IMR-90 (cell line): ENCODE data around the gene TMEM97. TPM values are rescaled to one million over a fixed set of nuclear protein-coding genes. Genes with fewer than 3 reads are reported as not detected.
A peak's percentile ranks its signal among the peaks of the same experiment; 100 is the strongest.

Experiments
- ATAC-seq: fragments of 200-7000 bp; cut with Tn5 transposase; 2 replicates; pipeline ENCODE4 v1.9.1; 2020; ENCODE audit warnings: low read depth, mild to moderate bottlenecking, moderate library complexity
- BruUV-seq: library from RNA; stranded (reverse); fragments of 400-500 nt; replicated peaks from 2 replicates; lab custom pipeline; 2021; lab: Mats Ljungman, UMichigan
- CTCF ChIA-PET: fragments of 300-600 bp; formaldehyde crosslinking; extraction: SDS; loops from one replicate; lab custom pipeline; 2021; ENCODE audit warnings: antibody characterized with exemption; lab: Yijun Ruan, JAX
- POLR2A ChIA-PET: fragments of 300-600 bp; sonication (Branson Sonifier 250); formaldehyde crosslinking; loops from one replicate; lab custom pipeline; 2022; ENCODE audit warnings: antibody characterized with exemption; ENCODE audit not compliant: unreplicated experiment; lab: Charles Lee
- DNase-seq: peaks from one replicate; pipeline ENCODE4 v3.0.0; 2013
- H2AFZ ChIP-seq: replicated peaks from 2 replicates; pipeline ENCODE3; 2013; ENCODE audit warnings: low read length, mild to moderate bottlenecking; ENCODE audit not compliant: poor library complexity
- H2AK5ac ChIP-seq: 2 replicates; pipeline ENCODE4 v1.6.1; 2013; ENCODE audit warnings: low read depth, low read length, inconsistent platforms
- H2AK9ac ChIP-seq: replicated peaks from 2 replicates; pipeline ENCODE3; 2013; ENCODE audit warnings: mild to moderate bottlenecking, low read depth, low read length, moderate library complexity; ENCODE audit not compliant: poor library complexity
- H2BK120ac ChIP-seq: 2 replicates; pipeline ENCODE4 v1.6.1; 2013; ENCODE audit warnings: low read depth, low read length, inconsistent platforms
- H2BK15ac ChIP-seq: 3 replicates; pipeline ENCODE4 v1.6.1; 2013; ENCODE audit warnings: low read depth, low read length, inconsistent platforms
- H2BK20ac ChIP-seq: 2 replicates; pipeline ENCODE4 v1.6.1; 2013; ENCODE audit warnings: low read depth, mild to moderate bottlenecking, inconsistent platforms, low read length, moderate library complexity
- H2BK5ac ChIP-seq: 2 replicates; pipeline ENCODE4 v1.6.1; 2013; ENCODE audit warnings: mild to moderate bottlenecking, low read depth, low read length, inconsistent platforms; ENCODE audit not compliant: poor library complexity, severe bottlenecking
- H3K14ac ChIP-seq: replicated peaks from 2 replicates; pipeline ENCODE4 v1.6.1; 2013; ENCODE audit warnings: low read depth, low read length, inconsistent platforms
- H3K18ac ChIP-seq: 2 replicates; pipeline ENCODE4 v1.6.1; 2013; ENCODE audit warnings: low read depth, low read length, control low read depth
- H3K23ac ChIP-seq: 2 replicates; pipeline ENCODE4 v1.6.1; 2013; ENCODE audit warnings: low read depth, low read length, inconsistent platforms
- H3K27ac ChIP-seq: 2 replicates; pipeline ENCODE4 v1.5.1; 2013; ENCODE audit warnings: mild to moderate bottlenecking, control low read depth, low read length; ENCODE audit not compliant: insufficient read depth
- H3K27me3 ChIP-seq: 2 replicates; pipeline ENCODE4 v1.6.1; 2013; ENCODE audit warnings: low read length; ENCODE audit not compliant: control insufficient read depth, insufficient read depth
- H3K36me3 ChIP-seq: 2 replicates; pipeline ENCODE4 v1.6.1; 2013; ENCODE audit warnings: low read length, mixed read lengths; ENCODE audit not compliant: control insufficient read depth, insufficient read depth
- H3K4ac ChIP-seq: 2 replicates; pipeline ENCODE4 v1.6.1; 2013; ENCODE audit warnings: low read depth, low read length, inconsistent platforms
- H3K4me1 ChIP-seq: 2 replicates; pipeline ENCODE4 v1.6.1; 2013; ENCODE audit warnings: low read length, mixed read lengths; ENCODE audit not compliant: control insufficient read depth, insufficient read depth
- H3K4me2 ChIP-seq: 2 replicates; pipeline ENCODE4 v1.6.1; 2013; ENCODE audit warnings: low read depth, mild to moderate bottlenecking, control low read depth, low read length, moderate library complexity
- H3K4me3 ChIP-seq: 2 replicates; pipeline ENCODE4 v1.5.1; 2013; ENCODE audit warnings: low read depth, mild to moderate bottlenecking, control low read depth, low read length, moderate library complexity; ENCODE audit not compliant: insufficient read depth
- H3K56ac ChIP-seq: 2 replicates; pipeline ENCODE4 v1.6.1; 2013; ENCODE audit warnings: low read length, inconsistent platforms; ENCODE audit not compliant: insufficient read depth; ENCODE audit errors: extremely low read depth
- H3K79me1 ChIP-seq, 2 experiments: 2 replicates each; pipeline ENCODE4 v1.6.1; 2013; ENCODE audit warnings: low read length in 2 of 2, inconsistent platforms in 1 of 2, low read depth in 1 of 2
- H3K9ac ChIP-seq: 2 replicates; pipeline ENCODE4 v1.6.1; 2013; ENCODE audit warnings: low read depth, low read length, control low read depth
- H3K9me1 ChIP-seq: 2 replicates; pipeline ENCODE4 v1.6.1; 2013; ENCODE audit warnings: low read length, inconsistent platforms; ENCODE audit not compliant: insufficient read depth
- H3K9me3 ChIP-seq: 2 replicates; pipeline ENCODE4 v1.6.1; 2013; ENCODE audit warnings: low read length; ENCODE audit not compliant: control insufficient read depth, insufficient read depth
- H4K20me1 ChIP-seq: 2 replicates; pipeline ENCODE4 v1.6.1; 2013; ENCODE audit warnings: low read length, inconsistent platforms; ENCODE audit not compliant: insufficient read depth
- H4K5ac ChIP-seq: 2 replicates; pipeline ENCODE4 v1.6.1; 2013; ENCODE audit warnings: mild to moderate bottlenecking, low read depth, low read length, control low read depth
- H4K8ac ChIP-seq, 2 experiments: 2 replicates each; pipeline ENCODE4 v1.6.1; 2013; ENCODE audit warnings: low read depth in 2 of 2, low read length in 2 of 2, control low read depth in 1 of 2, inconsistent platforms in 1 of 2
- H4K91ac ChIP-seq: 2 replicates; pipeline ENCODE4 v1.6.1; 2013; ENCODE audit warnings: low read depth, low read length, inconsistent platforms; ENCODE audit not compliant: insufficient read depth
- BHLHE40 ChIP-seq: fragments of 150-350 bp; IDR thresholded peaks from 2 replicates; pipeline ENCODE4 v1.6.1; 2016; ENCODE audit warnings: mild to moderate bottlenecking, low read depth, low read length
- CEBPB ChIP-seq: IDR thresholded peaks from 2 replicates; pipeline ENCODE4 v1.6.1; 2012; ENCODE audit warnings: low read depth, low read length, improper control_type of control experiment
- CHD1 ChIP-seq: IDR thresholded peaks from 2 replicates; pipeline ENCODE4 v1.6.1; 2012; ENCODE audit warnings: low read depth, low read length, improper control_type of control experiment
- FOS ChIP-seq: fragments of 150-350 bp; IDR thresholded peaks from 2 replicates; pipeline ENCODE4 v1.6.1; 2016; ENCODE audit warnings: low read depth, low read length
- MAFK ChIP-seq: IDR thresholded peaks from 2 replicates; pipeline ENCODE4 v1.6.1; 2012; ENCODE audit warnings: low read depth, low read length, improper control_type of control experiment
- MAZ ChIP-seq: IDR thresholded peaks from 2 replicates; pipeline ENCODE4 v1.6.1; 2012; ENCODE audit warnings: low read depth, mild to moderate bottlenecking, low read length, improper control_type of control experiment, moderate library complexity, borderline replicate concordance
- MXI1 ChIP-seq: IDR thresholded peaks from 2 replicates; pipeline ENCODE4 v1.6.1; 2012; ENCODE audit warnings: low read depth, mild to moderate bottlenecking, low read length, moderate library complexity, borderline replicate concordance
- NFE2L2 ChIP-seq: fragments of 150-350 bp; IDR thresholded peaks from 2 replicates; pipeline ENCODE4 v1.6.1; 2016; ENCODE audit warnings: low read depth, mild to moderate bottlenecking, low read length
- RAD21 ChIP-seq: IDR thresholded peaks from 2 replicates; pipeline ENCODE4 v1.6.1; 2012; ENCODE audit warnings: low read length, improper control_type of control experiment
- RCOR1 ChIP-seq: IDR thresholded peaks from 2 replicates; pipeline ENCODE4 v1.6.1; 2012; ENCODE audit warnings: mild to moderate bottlenecking, low read length, improper control_type of control experiment; ENCODE audit not compliant: insufficient replicate concordance
- SMC3 ChIP-seq: fragments of 150-350 bp; IDR thresholded peaks from 2 replicates; pipeline ENCODE4 v1.6.1; 2016; ENCODE audit warnings: low read depth, mild to moderate bottlenecking, antibody characterized with exemption, low read length, moderate library complexity
- USF2 ChIP-seq: fragments of 150-350 bp; IDR thresholded peaks from 2 replicates; pipeline ENCODE4 v1.6.1; 2017; ENCODE audit warnings: mild to moderate bottlenecking, antibody characterized with exemption, low read length, low read depth
- WGBS, 2 experiments: methylation state at CpG; one replicate each; pipeline versions ENCODE4 v1.1.5 to v1.1.7; 2013; ENCODE audit warnings: missing lambda C conversion rate in 2 of 2; ENCODE audit not compliant: insufficient read length in 1 of 2; ENCODE audit errors: extremely low coverage in 2 of 2; 5-methylcytosine and 5-hydroxymethylcytosine counted together
- dilution Hi-C: fragments of 300-500 bp; cut with HindIII; formaldehyde crosslinking; loops from one replicate; pipeline ENCODE4 v1.14.3; 2018; ENCODE audit warnings: low sequenced_read_pairs; ENCODE audit not compliant: unreplicated experiment
- in situ Hi-C: fragments of 300-500 bp; cut with MboI; formaldehyde crosslinking; loops from 3 replicates; pipeline ENCODE4 v1.14.3; 2019; ENCODE audit warnings: low sequenced_read_pairs, inconsistent platforms, mixed read lengths
- intact Hi-C: fragments of 100-400 bp; cut with micrococcal nuclease; formaldehyde crosslinking; loops from 2 replicates; pipeline ENCODE4 v1.10.0; 2022
- polyA plus RNA-seq, 3 experiments: library from polyadenylated mRNA; depleted of rRNA; stranded (reverse); fragments of >200 nt; gene quantifications; 2 replicates each; pipeline ENCODE4 v1.2.3, GENCODE V29; 2012; ENCODE audit warnings: low replicate concordance in 1 of 3
- total RNA-seq: library from RNA; depleted of rRNA; stranded (reverse); fragments of >200 nt; gene quantifications from 2 replicates; pipeline ENCODE4 v1.2.3, GENCODE V29; 2012
- TF ChIP-seq, protein P1 (sequence below): fragments of 150-350 bp; IDR thresholded peaks from 2 replicates; pipeline ENCODE4 v1.6.1; 2016; ENCODE audit warnings: low read depth, mild to moderate bottlenecking, low read length, moderate library complexity, borderline replicate concordance

TMEM97 gene
- total and polyA plus RNA-seq, 2 of the 4 experiments (the other 2 are of a cell fraction), result 12.3 to 21.3 TPM

DNA sequence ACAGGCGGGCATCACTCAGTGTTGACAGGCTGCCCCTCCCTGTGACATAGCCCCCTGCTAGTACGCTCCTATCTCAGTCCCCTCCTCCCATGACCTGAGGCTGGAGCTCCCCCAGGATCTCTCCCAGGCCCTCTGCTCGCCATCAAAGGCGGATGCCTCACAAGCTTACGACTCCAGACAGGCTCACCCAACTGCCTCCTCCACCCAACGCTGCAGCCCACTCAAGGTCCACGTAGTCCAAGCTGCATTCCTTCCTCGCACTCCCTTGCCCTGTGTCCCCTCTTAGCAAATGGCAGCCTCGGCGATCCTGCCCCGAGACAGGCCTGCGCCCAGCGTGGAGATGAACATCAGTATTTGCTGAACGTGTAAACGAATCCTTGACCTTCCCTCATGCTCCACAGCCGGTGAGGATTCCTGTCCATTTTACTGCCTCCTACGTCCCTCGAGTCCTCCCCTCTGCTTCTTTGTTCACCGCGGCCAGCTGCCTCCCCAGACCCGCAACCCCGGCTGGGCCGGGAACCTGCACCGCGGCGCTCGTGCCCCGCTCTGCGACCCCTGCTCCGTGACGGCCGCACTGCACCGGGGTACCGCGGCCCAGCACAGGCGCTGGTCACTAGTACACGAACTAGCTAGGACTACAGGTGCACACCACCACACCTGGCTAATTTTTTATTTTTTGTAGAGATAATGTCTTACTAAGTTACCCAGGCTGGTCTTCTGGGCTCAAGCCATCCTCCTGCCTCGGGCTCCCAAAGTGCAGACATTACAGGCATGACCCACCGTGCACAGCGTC, 838 bp upstream of the TMEM97 start:
- Histone ChIP-seq H2AK9ac (peak overlapping the region; percentile 73), H2AFZ (peak overlapping the region; percentile 100), H4K5ac (no peak overlapping the region), H3K4ac (peak overlapping the region; percentile 17; the same call in 1 of the 2 replicates), H3K9me1 (peaks cover 3% of the 10 kb centered on the region; the same call in 1 of the 2 replicates), H4K20me1 (no peaks in the 10 kb centered on the region), H2BK15ac (no peak overlapping the region), H3K9ac (peak overlapping the region; percentile 20; the same call in 1 of the 2 replicates), H3K9me3 (no peaks in the 10 kb centered on the region), H3K14ac (no peak overlapping the region), H3K23ac (peak overlapping the region; percentile 31; the same call in 1 of the 2 replicates), H4K8ac (peak overlapping the region in 1 of 2 experiments; percentile 33; a peak in 1 of 4 replicates), H3K27me3 (no peaks in the 10 kb centered on the region), H3K79me1 (peaks cover 16 to 21% of the 10 kb centered on the region in 2 experiments; a peak in 3 of 4 replicates), H3K56ac (no peak overlapping the region), H2BK120ac (no peak overlapping the region), H4K91ac (no peak overlapping the region), H3K18ac (no peak overlapping the region), H2BK5ac (no peak overlapping the region), H3K36me3 (no peaks in the 10 kb centered on the region), H2BK20ac (no peak overlapping the region), H3K4me2 (peak overlapping the region; percentile 81), H2AK5ac (0 out of 2 replicates have a peak overlapping the region, but pooled peaks have one; percentile 31), H3K4me1 (peaks cover 4% of the 10 kb centered on the region; the same call in 1 of the 2 replicates), H3K4me3 (peak overlapping the region; percentile 48), H3K27ac (no peak overlapping the region)
- dilution Hi-C loops (no loop called here), intact Hi-C loops (loop anchor here (5.0 kb wide), 1 partner anchor 426 kb away; the partner anchor contains the start of gene LYRM9), in situ Hi-C loops (no loop called here)
- 5% methylated on average over 18 of the region's 40 CpGs; no CpG with 5 or more reads in 1 of the 2 experiments for WGBS, 2 experiments
- ChIA-PET POLR2A (interaction anchor here (0.6 kb wide), 1 partner anchor 38 kb away, joined by 3 read pairs; no protein-coding TSS in a partner anchor), CTCF (no interaction called here)
- BruUV-seq, result no TSS peak
- DNase-seq (no peak), ATAC-seq (no peak)
- TF ChIP-seq MAFK (no peak), RCOR1 (no peak), CHD1 (no peak), NFE2L2 (no peak), SMC3 (no peak), RAD21 (no peak), BHLHE40 (no peak), MAZ (no peak), FOS (no peak), MXI1 (no peak), CEBPB (no peak), USF2 (no peak)
- TF ChIP-seq, protein P1, sequence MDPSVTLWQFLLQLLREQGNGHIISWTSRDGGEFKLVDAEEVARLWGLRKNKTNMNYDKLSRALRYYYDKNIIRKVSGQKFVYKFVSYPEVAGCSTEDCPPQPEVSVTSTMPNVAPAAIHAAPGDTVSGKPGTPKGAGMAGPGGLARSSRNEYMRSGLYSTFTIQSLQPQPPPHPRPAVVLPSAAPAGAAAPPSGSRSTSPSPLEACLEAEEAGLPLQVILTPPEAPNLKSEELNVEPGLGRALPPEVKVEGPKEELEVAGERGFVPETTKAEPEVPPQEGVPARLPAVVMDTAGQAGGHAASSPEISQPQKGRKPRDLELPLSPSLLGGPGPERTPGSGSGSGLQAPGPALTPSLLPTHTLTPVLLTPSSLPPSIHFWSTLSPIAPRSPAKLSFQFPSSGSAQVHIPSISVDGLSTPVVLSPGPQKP, result no peak
